ENCODE results near the gene OSBPL5. TPM values are rescaled to one million over a fixed set of nuclear protein-coding genes. Genes with fewer than 3 reads are reported as not detected.

OSBPL5 gene
- total RNA-seq, 1 experiment from 2014 or later = 28.4 TPM

DNA sequence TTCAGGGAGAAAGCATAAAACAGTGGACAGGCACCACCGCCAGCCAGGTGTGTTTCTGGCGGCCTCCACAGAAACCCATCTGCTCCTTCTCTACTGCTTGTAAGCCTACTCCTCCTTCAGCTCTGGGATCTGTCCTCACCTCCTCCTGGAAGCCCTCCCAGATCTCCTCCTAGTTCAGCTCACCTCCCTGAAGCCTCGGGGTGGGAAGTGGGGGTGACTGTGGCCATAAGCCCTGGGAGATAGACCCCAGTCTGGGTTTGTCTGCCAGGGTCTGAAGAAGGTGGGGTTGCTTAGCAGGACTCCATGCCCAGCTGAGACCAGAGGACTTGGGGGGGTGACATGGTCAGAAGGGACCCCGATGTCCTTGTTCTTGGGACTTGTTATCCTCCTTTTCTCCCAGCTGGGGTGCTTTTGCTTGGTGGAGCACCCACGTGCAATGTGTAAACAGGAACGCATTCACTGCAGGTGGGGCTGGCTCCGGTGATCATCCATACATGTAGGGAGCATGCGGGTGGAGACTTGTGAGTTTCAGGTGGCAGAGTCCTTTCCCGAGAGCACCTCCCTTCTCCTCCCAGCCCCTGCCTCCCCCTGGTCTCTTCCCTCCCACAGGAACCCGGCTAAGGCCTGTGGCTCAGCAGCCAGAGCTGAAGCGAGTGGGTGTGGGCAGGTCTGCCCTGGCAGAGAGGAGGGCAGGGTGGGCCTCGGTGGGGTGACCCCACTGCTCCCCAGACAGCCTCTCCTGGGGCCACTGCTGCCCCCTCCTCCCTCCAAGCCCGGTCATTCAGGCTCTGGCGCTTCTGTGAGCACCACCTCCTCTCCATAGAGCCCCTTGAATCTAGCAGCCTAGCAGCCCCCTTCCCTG, 27.6 kb upstream of the OSBPL5 start:
- H3K36me3 ChIP-seq (ENCODE audit: insufficient read depth, low read length, poor library complexity, severe bottlenecking) = no peaks in the 10 kb centered on the region
- no peak overlapping the region for H3K27ac ChIP-seq (ENCODE audit: low read depth, low read length, poor library complexity, severe bottlenecking)
- no peaks in the 10 kb centered on the region for H3K27me3 ChIP-seq (replicated peaks; ENCODE audit: insufficient read depth, low read depth, low read length, poor library complexity)
- no peak overlapping the region for H3K4me3 ChIP-seq (ENCODE audit: low read depth, low read length, poor library complexity, severe bottlenecking)
- no peak for DNase-seq (ENCODE audit: low spot score)
- TF ChIP-seq CTCF (conservative IDR thresholded peaks at IDR 0.05; ENCODE audit: low read depth, low read length) = no peak
- TF ChIP-seq EZH2 (IDR thresholded peaks at IDR 0.05; ENCODE audit: borderline replicate concordance, low read depth, low read length, poor library complexity, severe bottlenecking) = no peak
- POLR2A ChIA-PET (ENCODE audit: low non-redundant PET) = no interaction called here
- intact Hi-C loops (cut with micrococcal nuclease; ENCODE audit: unreplicated experiment) = no loop called here
- BruUV-seq (replicated peaks) = no TSS peak
- CTCF ChIA-PET = no interaction called here
- no peaks in the 10 kb centered on the region for H3K9me3 ChIP-seq (ENCODE audit: low read depth, low read length, poor library complexity, severe bottlenecking)
- no peaks in the 10 kb centered on the region for H3K4me1 ChIP-seq (ENCODE audit: insufficient read depth, low read length, poor library complexity, severe bottlenecking)

- POLR2A ChIA-PET (ENCODE audit: low non-redundant PET) = no interaction called here
- CTCF ChIA-PET = no interaction called here
- Histone ChIP-seq H3K4me1 (ENCODE audit: insufficient read depth, low read length, poor library complexity, severe bottlenecking) (no peaks in the 10 kb centered on the region), H3K4me3 (ENCODE audit: low read depth, low read length, poor library complexity, severe bottlenecking) (no peak overlapping the region), H3K9me3 (ENCODE audit: low read depth, low read length, poor library complexity, severe bottlenecking) (no peaks in the 10 kb centered on the region), H3K27me3 (replicated peaks; ENCODE audit: insufficient read depth, low read depth, low read length, poor library complexity) (no peaks in the 10 kb centered on the region), H3K27ac (ENCODE audit: low read depth, low read length, poor library complexity, severe bottlenecking) (no peak overlapping the region), H3K36me3 (ENCODE audit: insufficient read depth, low read length, poor library complexity, severe bottlenecking) (no peaks in the 10 kb centered on the region)
- DNase-seq (ENCODE audit: low spot score) = no peak
- intact Hi-C loops (cut with micrococcal nuclease; ENCODE audit: unreplicated experiment) = no loop called here
- TF ChIP-seq EZH2 (IDR thresholded peaks at IDR 0.05; ENCODE audit: borderline replicate concordance, low read depth, low read length, poor library complexity, severe bottlenecking) (no peak), CTCF (conservative IDR thresholded peaks at IDR 0.05; ENCODE audit: low read depth, low read length) (no peak)
- BruUV-seq (replicated peaks) = no TSS peak
These were observed 26.6 kb upstream of the OSBPL5 start for GRCh38 chr11:3191586-3192324.

GRCh38 chr11:3190600-3190999, 25.5 kb upstream of the OSBPL5 start:
- no TSS peak for BruUV-seq (replicated peaks)
- no peak overlapping the region for H3K27ac ChIP-seq (ENCODE audit: low read depth, low read length, poor library complexity, severe bottlenecking)

More at GRCh38 chr11:3190600-3190999, 25.5 kb upstream of the OSBPL5 start:
- no peaks in the 10 kb centered on the region for H3K4me1 ChIP-seq (ENCODE audit: insufficient read depth, low read length, poor library complexity, severe bottlenecking)
- DNase-seq (ENCODE audit: low spot score) = no peak
- H3K27me3 ChIP-seq (replicated peaks; ENCODE audit: insufficient read depth, low read depth, low read length, poor library complexity) = no peaks in the 10 kb centered on the region
- no peak overlapping the region for H3K4me3 ChIP-seq (ENCODE audit: low read depth, low read length, poor library complexity, severe bottlenecking)
- no peaks in the 10 kb centered on the region for H3K9me3 ChIP-seq (ENCODE audit: low read depth, low read length, poor library complexity, severe bottlenecking)
- no peaks in the 10 kb centered on the region for H3K36me3 ChIP-seq (ENCODE audit: insufficient read depth, low read length, poor library complexity, severe bottlenecking)
- CTCF ChIA-PET = no interaction called here
- POLR2A ChIA-PET (ENCODE audit: low non-redundant PET) = no interaction called here
- TF ChIP-seq CTCF (conservative IDR thresholded peaks at IDR 0.05; ENCODE audit: low read depth, low read length) (no peak), EZH2 (IDR thresholded peaks at IDR 0.05; ENCODE audit: borderline replicate concordance, low read depth, low read length, poor library complexity, severe bottlenecking) (no peak)
- intact Hi-C loops (cut with micrococcal nuclease; ENCODE audit: unreplicated experiment) = no loop called here
